Sigmoid colon (tissue), 4 donors: ENCODE measurements around the gene ZNF205.

ENCODE experiments used
- CTCF ChIP-seq, 4 experiments: fragments of 450-650 bp in 3 of 4; fragments of 200-600 bp in 1 of 4; IDR thresholded peaks; one replicate each; pipeline ENCODE4 v1.5.1; 2016 to 2019; ENCODE audit warnings: antibody characterized with exemption in 4 of 4, mild to moderate bottlenecking in 3 of 4, moderate library complexity in 2 of 4
- EP300 ChIP-seq, 4 donors: sonication (generic); formaldehyde crosslinking; IDR thresholded peaks; one replicate each; pipeline ENCODE4 v1.6.1; 2017; ENCODE audit warnings: antibody characterized with exemption in 4 of 4
- POLR2A ChIP-seq, 2 donors: fragments of 450-650 bp; IDR thresholded peaks; one replicate each; pipeline ENCODE4 v1.6.1; 2016; ENCODE audit warnings: antibody characterized with exemption in 2 of 2, mild to moderate bottlenecking in 2 of 2, moderate library complexity in 2 of 2
- POLR2AphosphoS5 ChIP-seq, 4 donors: sonication (generic); formaldehyde crosslinking; IDR thresholded peaks; one replicate each; pipeline ENCODE4 v1.6.1; 2017; ENCODE audit warnings: antibody characterized with exemption in 4 of 4

- TF ChIP-seq POLR2A (IDR thresholded peaks at IDR 0.05) (no peak), CTCF (IDR thresholded peaks at IDR 0.05) (no peak), POLR2AphosphoS5 (IDR thresholded peaks at IDR 0.05) (no peak), EP300 (IDR thresholded peaks at IDR 0.05) (no peak)
Observed at GRCh38 chr16:3084969-3085670, 27.3 kb upstream of the ZNF205 start.
